GM12873 (cell line): ENCODE measurements around the gene SLC35B2.
A peak's percentile ranks its signal among the peaks of the same experiment; 100 is the strongest.

Experiments used
- TF ChIP-seq, protein P1 (sequence below): IDR thresholded peaks from 2 replicates; pipeline ENCODE4 v1.5.1; 2012; ENCODE audit warnings: low read depth, mild to moderate bottlenecking, moderate library complexity, low read length, control low read depth; ENCODE audit not compliant: insufficient read depth; ENCODE audit errors: missing control alignments

Gene SLC35B2

GRCh38 chr6:44253307-44254101, 3.8 kb downstream of the SLC35B2 start:
- TF ChIP-seq, protein P1, sequence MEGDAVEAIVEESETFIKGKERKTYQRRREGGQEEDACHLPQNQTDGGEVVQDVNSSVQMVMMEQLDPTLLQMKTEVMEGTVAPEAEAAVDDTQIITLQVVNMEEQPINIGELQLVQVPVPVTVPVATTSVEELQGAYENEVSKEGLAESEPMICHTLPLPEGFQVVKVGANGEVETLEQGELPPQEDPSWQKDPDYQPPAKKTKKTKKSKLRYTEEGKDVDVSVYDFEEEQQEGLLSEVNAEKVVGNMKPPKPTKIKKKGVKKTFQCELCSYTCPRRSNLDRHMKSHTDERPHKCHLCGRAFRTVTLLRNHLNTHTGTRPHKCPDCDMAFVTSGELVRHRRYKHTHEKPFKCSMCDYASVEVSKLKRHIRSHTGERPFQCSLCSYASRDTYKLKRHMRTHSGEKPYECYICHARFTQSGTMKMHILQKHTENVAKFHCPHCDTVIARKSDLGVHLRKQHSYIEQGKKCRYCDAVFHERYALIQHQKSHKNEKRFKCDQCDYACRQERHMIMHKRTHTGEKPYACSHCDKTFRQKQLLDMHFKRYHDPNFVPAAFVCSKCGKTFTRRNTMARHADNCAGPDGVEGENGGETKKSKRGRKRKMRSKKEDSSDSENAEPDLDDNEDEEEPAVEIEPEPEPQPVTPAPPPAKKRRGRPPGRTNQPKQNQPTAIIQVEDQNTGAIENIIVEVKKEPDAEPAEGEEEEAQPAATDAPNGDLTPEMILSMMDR: peak; percentile 76

DNA sequence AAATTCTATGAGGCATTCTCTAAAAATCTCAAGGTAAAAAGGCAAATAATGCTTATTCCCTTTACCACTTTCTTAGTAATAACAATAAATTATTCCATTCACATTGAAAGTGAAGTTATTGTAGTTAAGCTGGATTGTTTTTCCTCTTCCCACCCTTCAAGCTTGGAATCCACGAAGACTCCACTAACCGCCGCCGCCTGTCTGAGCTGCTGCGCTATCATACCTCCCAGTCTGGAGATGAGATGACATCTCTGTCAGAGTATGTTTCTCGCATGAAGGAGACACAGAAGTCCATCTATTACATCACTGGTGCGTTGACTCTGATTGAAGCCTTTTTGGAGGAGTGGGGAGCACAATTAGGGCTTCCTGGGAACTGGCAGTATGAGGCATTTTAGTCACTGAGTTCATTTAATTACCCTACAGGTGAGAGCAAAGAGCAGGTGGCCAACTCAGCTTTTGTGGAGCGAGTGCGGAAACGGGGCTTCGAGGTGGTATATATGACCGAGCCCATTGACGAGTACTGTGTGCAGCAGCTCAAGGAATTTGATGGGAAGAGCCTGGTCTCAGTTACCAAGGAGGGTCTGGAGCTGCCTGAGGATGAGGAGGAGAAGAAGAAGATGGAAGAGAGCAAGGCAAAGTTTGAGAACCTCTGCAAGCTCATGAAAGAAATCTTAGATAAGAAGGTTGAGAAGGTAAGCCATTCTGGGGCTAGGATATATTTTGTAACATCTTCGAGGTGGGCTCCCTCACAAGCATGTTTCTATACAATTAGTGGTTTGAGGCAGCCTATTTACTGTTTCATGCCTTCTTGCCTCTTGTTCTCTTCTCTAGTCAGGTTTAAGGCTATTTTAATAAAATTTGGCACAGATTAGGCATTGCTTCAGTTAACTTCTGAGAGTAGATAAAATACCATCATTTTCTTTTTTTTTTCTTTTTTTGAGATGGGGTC, 5.5 kb downstream of the SLC35B2 start:
- TF ChIP-seq, protein P1: no peak

DNA sequence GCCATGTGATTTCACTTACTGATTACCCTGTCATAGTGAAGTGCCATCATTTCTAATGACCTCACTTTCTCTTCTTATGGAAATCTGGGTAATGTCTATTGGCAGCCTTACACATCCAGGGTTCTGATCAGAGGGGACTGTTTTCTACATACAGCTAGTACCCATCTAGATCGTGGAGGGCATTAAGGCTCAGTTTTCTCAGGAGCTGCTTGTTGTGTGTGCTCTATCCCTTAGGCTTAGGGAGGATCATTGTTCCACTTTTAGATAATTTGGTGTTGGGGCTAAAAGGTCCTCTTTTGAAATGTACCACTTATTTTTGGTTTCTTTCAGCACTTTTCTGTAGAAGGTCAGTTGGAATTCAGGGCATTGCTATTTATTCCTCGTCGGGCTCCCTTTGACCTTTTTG, 6.6 kb downstream of the SLC35B2 start:
- TF ChIP-seq, protein P1: no peak

- TF ChIP-seq, protein P1: no peak
These were observed 7.1 kb downstream of the SLC35B2 start for GRCh38 chr6:44250067-44250717.

GRCh38 chr6:44249082-44249748, 8.1 kb downstream of the SLC35B2 start:
- TF ChIP-seq, protein P1: no peak

DNA sequence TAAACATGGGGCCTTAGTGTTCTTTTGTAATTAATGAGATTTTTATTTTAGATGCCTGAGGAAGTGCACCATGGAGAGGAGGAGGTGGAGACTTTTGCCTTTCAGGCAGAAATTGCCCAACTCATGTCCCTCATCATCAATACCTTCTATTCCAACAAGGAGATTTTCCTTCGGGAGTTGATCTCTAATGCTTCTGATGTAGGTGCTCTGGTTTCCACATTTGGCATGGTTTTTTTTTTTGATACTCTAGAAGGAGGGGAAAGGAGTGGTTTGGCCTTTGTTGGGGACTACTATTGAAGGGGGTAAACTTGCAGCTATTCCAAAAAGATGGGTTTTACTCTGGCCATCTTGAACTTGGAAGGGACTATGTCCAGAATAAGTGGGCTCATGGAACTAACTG, 8.7 kb downstream of the SLC35B2 start:
- TF ChIP-seq, protein P1: no peak
